Fibroblast of skin of abdomen (primary cell): ENCODE data around the gene SORCS2.

Experiments
- DNase-seq: peaks from one replicate; pipeline ENCODE4 v3.0.0-alpha.2; 2013

SORCS2 gene

GRCh38 chr4:7487998-7488671, 295.8 kb downstream of the SORCS2 start:
- no peak for DNase-seq

GRCh38 chr4:7491915-7492314, 299.6 kb downstream of the SORCS2 start:
- no peak for DNase-seq

GRCh38 chr4:7498446-7499200, 306.3 kb downstream of the SORCS2 start:
- DNase-seq, result no peak

GRCh38 chr4:7499661-7500060, 307.3 kb downstream of the SORCS2 start:
- DNase-seq, result no peak

- DNase-seq, result no peak
Observed at GRCh38 chr4:7500404-7500803, 308.1 kb downstream of the SORCS2 start.

- DNase-seq, result no peak
Observed at GRCh38 chr4:7501314-7501713, 309.0 kb downstream of the SORCS2 start.

- no peak for DNase-seq
Observed at GRCh38 chr4:7501873-7502272, 309.5 kb downstream of the SORCS2 start.

- no peak for DNase-seq
Observed at GRCh38 chr4:7503559-7504249, 311.4 kb downstream of the SORCS2 start.

- no peak for DNase-seq
Observed at GRCh38 chr4:7505116-7505900, 313.0 kb downstream of the SORCS2 start.

GRCh38 chr4:7506119-7506518, 313.8 kb downstream of the SORCS2 start:
- DNase-seq, result peak; percentile 9

GRCh38 chr4:7506572-7506971, 314.2 kb downstream of the SORCS2 start:
- DNase-seq, result no peak

GRCh38 chr4:7507381-7507780, 315.0 kb downstream of the SORCS2 start:
- peak; percentile 16 for DNase-seq

- no peak for DNase-seq
Observed at GRCh38 chr4:7510066-7510465, 317.7 kb downstream of the SORCS2 start.

- no peak for DNase-seq
Observed at GRCh38 chr4:7510538-7510937, 318.2 kb downstream of the SORCS2 start.

GRCh38 chr4:7511525-7511924, 319.2 kb downstream of the SORCS2 start:
- DNase-seq, result peak; percentile 25

- DNase-seq, result no peak
Observed at GRCh38 chr4:7512428-7512827, 320.1 kb downstream of the SORCS2 start.

- DNase-seq, result no peak
Observed at GRCh38 chr4:7512946-7513345, 320.6 kb downstream of the SORCS2 start.

- DNase-seq, result peak; percentile 68
Observed at GRCh38 chr4:7513671-7514070, 321.3 kb downstream of the SORCS2 start.

- no peak for DNase-seq
Observed at GRCh38 chr4:7514281-7514680, 321.9 kb downstream of the SORCS2 start.

- DNase-seq, result no peak
Observed at GRCh38 chr4:7514789-7515188, 322.5 kb downstream of the SORCS2 start.

- no peak for DNase-seq
Observed at GRCh38 chr4:7515390-7515902, 323.1 kb downstream of the SORCS2 start.

GRCh38 chr4:7516096-7516772, 323.9 kb downstream of the SORCS2 start:
- DNase-seq, result no peak
